ENCODE data around the gene EYS.

GRCh38 chr6:64074981-64075380, 1632.0 kb downstream of the EYS start:
- TF ChIP-seq CTCF (IDR thresholded peaks at IDR 0.05) (no peak), POLR2AphosphoS5 (IDR thresholded peaks at IDR 0.05) (no peak), EP300 (IDR thresholded peaks at IDR 0.05) (no peak), POLR2A (IDR thresholded peaks at IDR 0.05; ENCODE audit: low read depth) (no peak)
